ENCODE data around the gene LRRFIP1.

Gene LRRFIP1

DNA sequence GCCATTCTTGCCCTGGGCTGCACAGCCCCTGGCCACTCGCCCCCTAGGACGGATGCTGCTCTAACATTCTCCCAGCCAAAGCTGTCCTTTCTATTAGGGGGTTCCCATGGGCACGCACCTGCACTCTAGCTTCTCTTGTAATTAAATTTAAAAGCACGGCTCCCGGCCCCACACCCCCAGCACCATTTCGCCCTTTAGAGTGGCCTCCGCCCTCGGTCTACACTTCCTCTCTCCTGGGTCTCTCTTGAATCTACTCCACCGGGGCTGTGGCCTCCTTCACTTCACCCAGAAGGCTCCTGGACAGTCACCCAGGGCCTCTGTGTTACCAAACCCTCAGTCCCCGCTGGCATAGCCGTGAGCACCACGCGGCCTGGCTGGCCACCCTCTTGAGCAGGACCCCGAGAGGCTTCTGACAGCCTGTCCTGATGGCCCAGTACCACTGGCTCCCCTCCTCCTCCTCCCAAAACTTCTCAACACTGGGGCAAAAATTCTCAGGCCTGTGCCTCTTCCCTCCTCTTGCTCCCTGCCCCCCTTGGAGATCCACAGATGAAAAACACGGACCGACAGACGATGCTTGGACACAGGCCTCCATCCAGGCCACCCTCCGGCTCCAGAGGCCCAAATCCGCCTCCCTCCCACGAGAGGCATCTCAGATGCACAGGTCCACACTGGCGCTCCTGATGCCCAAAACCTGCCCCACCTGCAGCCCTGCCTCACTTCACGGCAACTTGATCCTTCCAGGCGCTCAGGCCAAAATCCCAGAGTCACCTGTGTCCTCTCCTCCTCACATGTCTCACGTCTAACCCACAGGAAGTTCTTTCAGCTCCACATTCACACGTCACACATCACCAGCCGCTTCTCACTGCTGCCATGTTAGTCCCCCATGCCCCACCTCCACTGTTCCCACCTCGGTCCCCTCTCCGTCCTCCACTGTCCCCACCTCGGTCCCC is 29.9 kb upstream of the LRRFIP1 start:
- Histone ChIP-seq H3K9ac (ENCODE audit: low read depth in 1 of 2, low read length in 2 of 2) (no peak overlapping the region), H3K36me3 (ENCODE audit: control insufficient read depth in 2 of 2, insufficient read depth in 2 of 2, low read length in 2 of 2) (no peaks in the 10 kb centered on the region), H3K9me3 (ENCODE audit: control insufficient read depth in 2 of 2, low read length in 2 of 2) (no peaks in the 10 kb centered on the region), H3K4me3 (ENCODE audit: low read length in 2 of 2) (no peak overlapping the region), H3K27ac (ENCODE audit: low read depth in 2 of 2, low read length in 2 of 2) (no peak overlapping the region), H3K4me1 (ENCODE audit: control insufficient read depth in 2 of 2, insufficient read depth in 2 of 2, low read length in 2 of 2) (peaks cover 0 to 5% of the 10 kb centered on the region in 2 donors), H3K27me3 (ENCODE audit: control insufficient read depth in 2 of 2, insufficient read depth in 2 of 2, low read length in 2 of 2) (no peaks in the 10 kb centered on the region)

- no peaks in the 10 kb centered on the region for H3K36me3 ChIP-seq (ENCODE audit: control insufficient read depth in 2 of 2, insufficient read depth in 2 of 2, low read length in 2 of 2)
- H3K27ac ChIP-seq (ENCODE audit: low read depth in 2 of 2, low read length in 2 of 2): no peak overlapping the region
- H3K4me1 ChIP-seq (ENCODE audit: control insufficient read depth in 2 of 2, insufficient read depth in 2 of 2, low read length in 2 of 2): peaks cover 2 to 5% of the 10 kb centered on the region in 2 donors
- no peak overlapping the region for H3K4me3 ChIP-seq (ENCODE audit: low read length in 2 of 2)
- no peak overlapping the region for H3K9ac ChIP-seq (ENCODE audit: low read depth in 1 of 2, low read length in 2 of 2)
- no peaks in the 10 kb centered on the region for H3K9me3 ChIP-seq (ENCODE audit: control insufficient read depth in 2 of 2, low read length in 2 of 2)
- no peaks in the 10 kb centered on the region for H3K27me3 ChIP-seq (ENCODE audit: control insufficient read depth in 2 of 2, insufficient read depth in 2 of 2, low read length in 2 of 2)
These were observed 28.7 kb upstream of the LRRFIP1 start for GRCh38 chr2:237598468-237599208.

GRCh38 chr2:237599465-237600110 is 27.8 kb upstream of the LRRFIP1 start:
- Histone ChIP-seq H3K27me3 (ENCODE audit: control insufficient read depth in 2 of 2, insufficient read depth in 2 of 2, low read length in 2 of 2) (no peaks in the 10 kb centered on the region), H3K27ac (ENCODE audit: low read depth in 2 of 2, low read length in 2 of 2) (peak overlapping the region in 1 of 2 donors; percentile 27), H3K36me3 (ENCODE audit: control insufficient read depth in 2 of 2, insufficient read depth in 2 of 2, low read length in 2 of 2) (no peaks in the 10 kb centered on the region), H3K9ac (ENCODE audit: low read depth in 1 of 2, low read length in 2 of 2) (no peak overlapping the region), H3K4me3 (ENCODE audit: low read length in 2 of 2) (no peak overlapping the region), H3K9me3 (ENCODE audit: control insufficient read depth in 2 of 2, low read length in 2 of 2) (no peaks in the 10 kb centered on the region), H3K4me1 (ENCODE audit: control insufficient read depth in 2 of 2, insufficient read depth in 2 of 2, low read length in 2 of 2) (peaks cover 5 to 7% of the 10 kb centered on the region in 2 donors)

GRCh38 chr2:237600205-237600846 is 27.1 kb upstream of the LRRFIP1 start:
- H3K27me3 ChIP-seq (ENCODE audit: control insufficient read depth in 2 of 2, insufficient read depth in 2 of 2, low read length in 2 of 2): no peaks in the 10 kb centered on the region
- peak overlapping the region; percentile 27 to 44 for H3K27ac ChIP-seq (ENCODE audit: low read depth in 2 of 2, low read length in 2 of 2)
- H3K36me3 ChIP-seq (ENCODE audit: control insufficient read depth in 2 of 2, insufficient read depth in 2 of 2, low read length in 2 of 2): no peaks in the 10 kb centered on the region
- H3K4me1 ChIP-seq (ENCODE audit: control insufficient read depth in 2 of 2, insufficient read depth in 2 of 2, low read length in 2 of 2): peaks cover 5 to 7% of the 10 kb centered on the region in 2 donors
- H3K4me3 ChIP-seq (ENCODE audit: low read length in 2 of 2): no peak overlapping the region
- H3K9ac ChIP-seq (ENCODE audit: low read depth in 1 of 2, low read length in 2 of 2): no peak overlapping the region
- no peaks in the 10 kb centered on the region for H3K9me3 ChIP-seq (ENCODE audit: control insufficient read depth in 2 of 2, low read length in 2 of 2)

DNA sequence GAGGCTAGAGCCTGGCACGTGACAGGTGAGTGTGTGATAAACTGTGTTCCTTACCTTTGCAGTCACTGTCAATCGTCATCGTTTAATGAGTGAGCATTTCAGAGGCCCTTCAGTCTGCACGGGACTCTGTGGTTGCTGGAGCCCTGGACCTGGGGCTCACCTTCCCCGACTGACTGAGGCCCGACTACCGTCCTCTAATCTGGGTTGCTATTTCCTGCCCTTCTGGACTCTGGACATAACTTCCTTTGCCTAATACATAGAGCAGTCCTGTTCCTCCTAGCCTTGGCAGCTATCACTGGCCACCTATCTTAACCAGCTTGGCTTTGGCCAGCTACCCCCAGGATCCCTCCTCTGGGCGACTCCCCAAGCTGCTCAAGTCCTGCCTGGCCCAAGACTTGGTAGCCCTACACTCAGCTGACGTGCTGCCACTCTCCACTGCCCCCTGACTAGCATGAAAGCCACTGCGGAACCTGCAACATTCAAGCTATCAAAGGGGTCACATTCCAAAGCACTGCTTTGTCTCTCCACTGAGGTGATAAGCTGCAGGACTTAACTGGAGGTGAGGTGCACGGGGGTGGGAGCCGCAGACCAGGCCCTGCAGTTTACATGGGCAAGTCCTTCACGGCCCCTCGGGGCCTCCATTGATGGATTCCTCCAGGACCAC is 25.8 kb upstream of the LRRFIP1 start:
- H3K4me1 ChIP-seq (ENCODE audit: control insufficient read depth in 2 of 2, insufficient read depth in 2 of 2, low read length in 2 of 2): peaks cover 5 to 7% of the 10 kb centered on the region in 2 donors
- H3K4me3 ChIP-seq (ENCODE audit: low read length in 2 of 2): no peak overlapping the region
- no peak overlapping the region for H3K27ac ChIP-seq (ENCODE audit: low read depth in 2 of 2, low read length in 2 of 2)
- no peaks in the 10 kb centered on the region for H3K36me3 ChIP-seq (ENCODE audit: control insufficient read depth in 2 of 2, insufficient read depth in 2 of 2, low read length in 2 of 2)
- no peak overlapping the region for H3K9ac ChIP-seq (ENCODE audit: low read depth in 1 of 2, low read length in 2 of 2)
- H3K27me3 ChIP-seq (ENCODE audit: control insufficient read depth in 2 of 2, insufficient read depth in 2 of 2, low read length in 2 of 2): no peaks in the 10 kb centered on the region
- H3K9me3 ChIP-seq (ENCODE audit: control insufficient read depth in 2 of 2, low read length in 2 of 2): no peaks in the 10 kb centered on the region

- no peaks in the 10 kb centered on the region for H3K27me3 ChIP-seq (ENCODE audit: control insufficient read depth in 2 of 2, insufficient read depth in 2 of 2, low read length in 2 of 2)
- H3K36me3 ChIP-seq (ENCODE audit: control insufficient read depth in 2 of 2, insufficient read depth in 2 of 2, low read length in 2 of 2): no peaks in the 10 kb centered on the region
- no peaks in the 10 kb centered on the region for H3K9me3 ChIP-seq (ENCODE audit: control insufficient read depth in 2 of 2, low read length in 2 of 2)
- H3K9ac ChIP-seq (ENCODE audit: low read depth in 1 of 2, low read length in 2 of 2): no peak overlapping the region
- H3K27ac ChIP-seq (ENCODE audit: low read depth in 2 of 2, low read length in 2 of 2): no peak overlapping the region
- H3K4me3 ChIP-seq (ENCODE audit: low read length in 2 of 2): no peak overlapping the region
- peaks cover 5 to 7% of the 10 kb centered on the region in 2 donors for H3K4me1 ChIP-seq (ENCODE audit: control insufficient read depth in 2 of 2, insufficient read depth in 2 of 2, low read length in 2 of 2)
These were observed 25.0 kb upstream of the LRRFIP1 start for GRCh38 chr2:237602409-237602808.

GRCh38 chr2:237603049-237603717 is 24.2 kb upstream of the LRRFIP1 start:
- H3K4me3 ChIP-seq (ENCODE audit: low read length in 2 of 2): peak overlapping the region in 1 of 2 donors; percentile 22
- H3K27me3 ChIP-seq (ENCODE audit: control insufficient read depth in 2 of 2, insufficient read depth in 2 of 2, low read length in 2 of 2): no peaks in the 10 kb centered on the region
- H3K27ac ChIP-seq (ENCODE audit: low read depth in 2 of 2, low read length in 2 of 2): peak overlapping the region in 1 of 2 donors; percentile 15
- H3K9ac ChIP-seq (ENCODE audit: low read depth in 1 of 2, low read length in 2 of 2): no peak overlapping the region
- no peaks in the 10 kb centered on the region for H3K36me3 ChIP-seq (ENCODE audit: control insufficient read depth in 2 of 2, insufficient read depth in 2 of 2, low read length in 2 of 2)
- no peaks in the 10 kb centered on the region for H3K9me3 ChIP-seq (ENCODE audit: control insufficient read depth in 2 of 2, low read length in 2 of 2)
- peaks cover 5 to 7% of the 10 kb centered on the region in 2 donors for H3K4me1 ChIP-seq (ENCODE audit: control insufficient read depth in 2 of 2, insufficient read depth in 2 of 2, low read length in 2 of 2)

GRCh38 chr2:237603718-237604362 is 23.5 kb upstream of the LRRFIP1 start:
- Histone ChIP-seq H3K9ac (ENCODE audit: low read depth in 1 of 2, low read length in 2 of 2) (peak overlapping the region in 1 of 2 donors; percentile 8), H3K36me3 (ENCODE audit: control insufficient read depth in 2 of 2, insufficient read depth in 2 of 2, low read length in 2 of 2) (no peaks in the 10 kb centered on the region), H3K4me3 (ENCODE audit: low read length in 2 of 2) (peak overlapping the region in 1 of 2 donors; percentile 52), H3K4me1 (ENCODE audit: control insufficient read depth in 2 of 2, insufficient read depth in 2 of 2, low read length in 2 of 2) (peaks cover 5 to 7% of the 10 kb centered on the region in 2 donors), H3K27ac (ENCODE audit: low read depth in 2 of 2, low read length in 2 of 2) (peak overlapping the region in 1 of 2 donors; percentile 15), H3K9me3 (ENCODE audit: control insufficient read depth in 2 of 2, low read length in 2 of 2) (no peaks in the 10 kb centered on the region), H3K27me3 (ENCODE audit: control insufficient read depth in 2 of 2, insufficient read depth in 2 of 2, low read length in 2 of 2) (no peaks in the 10 kb centered on the region)
